Endothelial cell (in vitro differentiated cells): ENCODE data around the gene MIA. TPM values are rescaled to one million over a fixed set of nuclear protein-coding genes. Genes with fewer than 3 reads are reported as not detected.

Experiments
- DNase-seq: peaks from one replicate; pipeline ENCODE4 v3.0.0; 2021; ENCODE audit warnings: low spot score
- H3K27ac Mint-ChIP-seq: one replicate; pipeline ENCODE4 v1.8.0; 2021; ENCODE audit warnings: mixed read lengths, inconsistent platforms; ENCODE audit not compliant: unreplicated experiment
- H3K27me3 Mint-ChIP-seq: one replicate; pipeline ENCODE4 v1.8.0; 2021; ENCODE audit warnings: mild to moderate bottlenecking, moderate library complexity, mixed read lengths, inconsistent platforms; ENCODE audit not compliant: unreplicated experiment
- H3K36me3 Mint-ChIP-seq: one replicate; pipeline ENCODE4 v1.8.0; 2021; ENCODE audit warnings: mild to moderate bottlenecking, low read depth, mixed read lengths, inconsistent platforms; ENCODE audit not compliant: unreplicated experiment
- H3K4me1 Mint-ChIP-seq: one replicate; pipeline ENCODE4 v1.8.0; 2021; ENCODE audit warnings: mild to moderate bottlenecking, mixed read lengths, inconsistent platforms; ENCODE audit not compliant: unreplicated experiment
- H3K4me3 Mint-ChIP-seq: one replicate; pipeline ENCODE4 v1.8.0; 2021; ENCODE audit warnings: mild to moderate bottlenecking, mixed read lengths, inconsistent platforms; ENCODE audit not compliant: unreplicated experiment
- H3K9me3 Mint-ChIP-seq: one replicate; pipeline ENCODE4 v1.8.0; 2021; ENCODE audit warnings: mixed read lengths, inconsistent platforms; ENCODE audit not compliant: unreplicated experiment
- CTCF ChIP-seq: fragments of 200-600 bp; sonication (generic); IDR thresholded peaks from one replicate; pipeline ENCODE4 v1.5.0; 2021; ENCODE audit warnings: antibody characterized with exemption; ENCODE audit not compliant: unreplicated experiment
- total RNA-seq: library from RNA; stranded (reverse); fragmentation: NEBNext Ultra II Directional; extraction: Animal tissue kit (Norgen Biotek cat#: 25700); gene quantifications from one replicate; pipeline ENCODE4 v1.2.1, GENCODE V29; 2021; ENCODE audit not compliant: unreplicated experiment

The MIA gene
- total RNA-seq, 1 donor from 2014 or later: not detected

DNA sequence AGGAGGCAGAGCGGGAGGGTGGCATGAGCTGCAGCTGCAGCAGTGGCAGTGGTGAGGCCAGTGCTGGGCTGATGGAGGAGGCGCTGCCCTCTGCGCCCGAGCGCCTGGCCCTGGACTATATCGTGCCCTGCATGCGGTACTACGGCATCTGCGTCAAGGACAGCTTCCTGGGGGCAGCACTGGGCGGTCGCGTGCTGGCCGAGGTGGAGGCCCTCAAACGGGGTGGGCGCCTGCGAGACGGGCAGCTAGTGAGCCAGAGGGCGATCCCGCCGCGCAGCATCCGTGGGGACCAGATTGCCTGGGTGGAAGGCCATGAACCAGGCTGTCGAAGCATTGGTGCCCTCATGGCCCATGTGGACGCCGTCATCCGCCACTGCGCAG is 25.7 kb downstream of the MIA start:
- Mint-ChIP-seq H3K4me1 (peaks cover 60% of the 10 kb centered on the region), H3K36me3 (peaks cover 36% of the 10 kb centered on the region), H3K27ac (no peak overlapping the region), H3K9me3 (no peaks in the 10 kb centered on the region), H3K27me3 (peaks cover 17% of the 10 kb centered on the region), H3K4me3 (peak overlapping the region; percentile 65)
- DNase-seq: no peak
- TF ChIP-seq CTCF: no peak

DNA sequence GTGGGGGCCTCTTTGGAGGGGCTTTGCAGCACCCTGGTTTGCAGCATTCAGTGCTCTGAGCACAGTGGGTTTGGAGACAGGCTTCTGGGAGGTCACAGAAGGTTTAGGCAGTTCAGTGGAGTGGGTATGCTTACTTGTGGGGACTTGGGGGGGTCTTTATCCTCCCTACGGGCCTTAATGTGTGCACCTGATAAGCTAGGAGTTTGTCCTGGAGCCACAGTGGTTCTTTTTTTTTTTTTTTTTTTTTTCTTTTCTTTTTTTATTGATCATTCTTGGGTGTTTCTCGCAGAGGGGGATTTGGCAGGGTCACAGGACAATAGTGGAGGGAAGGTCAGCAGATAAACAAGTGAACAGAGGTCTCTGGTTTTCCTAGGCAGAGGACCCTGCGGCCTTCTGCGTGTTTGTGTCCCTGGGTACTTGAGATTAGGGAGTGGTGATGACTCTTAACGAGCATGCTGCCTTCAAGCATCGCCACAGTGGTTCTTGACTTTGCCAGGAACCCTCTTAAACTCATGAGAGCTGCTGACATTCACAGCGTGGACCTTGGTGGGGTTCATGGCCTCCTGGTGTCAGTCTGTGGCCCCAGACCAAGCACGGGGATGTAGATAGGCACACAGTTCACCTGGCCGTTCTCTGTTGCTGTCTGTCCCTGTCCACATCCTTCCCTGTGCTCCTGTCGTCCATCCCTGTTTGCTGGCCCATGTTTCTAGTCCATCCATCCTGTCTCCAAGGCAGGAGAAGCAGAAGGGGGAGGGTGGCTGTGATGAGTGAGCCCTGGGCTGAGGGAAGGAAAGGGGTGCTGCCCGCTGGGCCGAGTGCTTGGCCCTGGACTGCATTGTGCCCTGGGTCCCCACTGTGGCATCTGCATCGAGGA is 26.3 kb downstream of the MIA start:
- no peak for TF ChIP-seq CTCF
- Mint-ChIP-seq H3K27ac (peak overlapping the region; percentile 21), H3K4me1 (peaks cover 67% of the 10 kb centered on the region), H3K27me3 (peaks cover 18% of the 10 kb centered on the region), H3K9me3 (no peaks in the 10 kb centered on the region), H3K36me3 (peaks cover 36% of the 10 kb centered on the region), H3K4me3 (peak overlapping the region; percentile 68)
- no peak for DNase-seq

- H3K4me3 Mint-ChIP-seq: peak overlapping the region; percentile 68
- TF ChIP-seq CTCF: no peak
- H3K36me3 Mint-ChIP-seq: peaks cover 32% of the 10 kb centered on the region
- no peaks in the 10 kb centered on the region for H3K9me3 Mint-ChIP-seq
- H3K27ac Mint-ChIP-seq: peak overlapping the region; percentile 77
- H3K4me1 Mint-ChIP-seq: peaks cover 75% of the 10 kb centered on the region
- no peak for DNase-seq
- peaks cover 16% of the 10 kb centered on the region for H3K27me3 Mint-ChIP-seq
These were observed 27.2 kb downstream of the MIA start for GRCh38 chr19:40802300-40803169.

GRCh38 chr19:40803170-40803856 is 28.0 kb downstream of the MIA start:
- peaks cover 17% of the 10 kb centered on the region for H3K27me3 Mint-ChIP-seq
- peaks cover 77% of the 10 kb centered on the region for H3K4me1 Mint-ChIP-seq
- TF ChIP-seq CTCF: no peak
- peak overlapping the region; percentile 85 for H3K27ac Mint-ChIP-seq
- peak overlapping the region; percentile 68 for H3K4me3 Mint-ChIP-seq
- no peak for DNase-seq
- H3K9me3 Mint-ChIP-seq: no peaks in the 10 kb centered on the region
- peaks cover 32% of the 10 kb centered on the region for H3K36me3 Mint-ChIP-seq
